Thoracic aorta (tissue), 2 donors: ENCODE data around the gene MAF. TPM values are rescaled to one million over a fixed set of nuclear protein-coding genes. Genes with fewer than 3 reads are reported as not detected.

Experiments
- ATAC-seq: fragments of 150-250 bp; one replicate; pipeline ENCODE4 v1.8.0; 2017; ENCODE audit warnings: low read depth; ENCODE audit not compliant: insufficient number of reproducible peaks, low FRiP score
- DNase-seq: peaks from one replicate; pipeline ENCODE4 v3.0.0-alpha.2; 2020; ENCODE audit warnings: low spot score
- H3K27ac ChIP-seq, 2 donors: fragments of 200-600 bp; sonication (generic); 1 replicate in 1 of 2; 2 replicates in 1 of 2; pipeline ENCODE4 v1.5.1; 2016; ENCODE audit warnings: mild to moderate bottlenecking in 2 of 2, moderate library complexity in 2 of 2
- H3K27me3 ChIP-seq: fragments of 200-600 bp; sonication (generic); replicated peaks from 2 replicates; pipeline ENCODE4 v1.6.0; 2016; ENCODE audit warnings: mild to moderate bottlenecking; ENCODE audit not compliant: insufficient read depth
- H3K36me3 ChIP-seq: fragments of 200-600 bp; sonication (generic); one replicate; pipeline ENCODE4 v1.5.1; 2016
- H3K4me1 ChIP-seq, 2 donors: fragments of 200-600 bp; sonication (generic); 1 replicate in 1 of 2; 2 replicates in 1 of 2; pipeline versions ENCODE4 v1.5.1 to v1.6.0; 2016; ENCODE audit warnings: low read depth in 2 of 2, mild to moderate bottlenecking in 1 of 2; ENCODE audit not compliant: control insufficient read depth in 1 of 2
- H3K4me3 ChIP-seq: fragments of 200-600 bp; sonication (generic); 2 replicates; pipeline ENCODE4 v1.5.1; 2016; ENCODE audit warnings: mild to moderate bottlenecking
- H3K9me3 ChIP-seq: fragments of 200-600 bp; sonication (generic); 2 replicates; pipeline ENCODE4 v1.5.1; 2016
- CTCF ChIP-seq: fragments of 200-600 bp; sonication (generic); IDR thresholded peaks from one replicate; pipeline ENCODE4 v1.5.1; 2019; ENCODE audit warnings: antibody characterized with exemption
- total RNA-seq, 2 donors: library from RNA; depleted of rRNA; stranded (reverse); fragments of >200 nt; gene quantifications; one replicate each; pipeline versions ENCODE4 v1.1.0 to v1.2.3, GENCODE V29; 2016

Gene MAF
- total RNA-seq, 2 donors from 2014 or later, result 20.0 to 41.8 TPM

- H3K36me3 ChIP-seq, result no peaks in the 10 kb centered on the region
- no peaks in the 10 kb centered on the region for H3K27me3 ChIP-seq
- H3K27ac ChIP-seq, result no peak overlapping the region
- no peak for DNase-seq
- no peak for TF ChIP-seq CTCF
- no peaks in the 10 kb centered on the region for H3K9me3 ChIP-seq
- no peak for ATAC-seq
- no peak overlapping the region for H3K4me3 ChIP-seq
- no peaks in the 10 kb centered on the region for H3K4me1 ChIP-seq
These were observed 42.1 kb upstream of the MAF start for GRCh38 chr16:79642652-79643051.

DNA sequence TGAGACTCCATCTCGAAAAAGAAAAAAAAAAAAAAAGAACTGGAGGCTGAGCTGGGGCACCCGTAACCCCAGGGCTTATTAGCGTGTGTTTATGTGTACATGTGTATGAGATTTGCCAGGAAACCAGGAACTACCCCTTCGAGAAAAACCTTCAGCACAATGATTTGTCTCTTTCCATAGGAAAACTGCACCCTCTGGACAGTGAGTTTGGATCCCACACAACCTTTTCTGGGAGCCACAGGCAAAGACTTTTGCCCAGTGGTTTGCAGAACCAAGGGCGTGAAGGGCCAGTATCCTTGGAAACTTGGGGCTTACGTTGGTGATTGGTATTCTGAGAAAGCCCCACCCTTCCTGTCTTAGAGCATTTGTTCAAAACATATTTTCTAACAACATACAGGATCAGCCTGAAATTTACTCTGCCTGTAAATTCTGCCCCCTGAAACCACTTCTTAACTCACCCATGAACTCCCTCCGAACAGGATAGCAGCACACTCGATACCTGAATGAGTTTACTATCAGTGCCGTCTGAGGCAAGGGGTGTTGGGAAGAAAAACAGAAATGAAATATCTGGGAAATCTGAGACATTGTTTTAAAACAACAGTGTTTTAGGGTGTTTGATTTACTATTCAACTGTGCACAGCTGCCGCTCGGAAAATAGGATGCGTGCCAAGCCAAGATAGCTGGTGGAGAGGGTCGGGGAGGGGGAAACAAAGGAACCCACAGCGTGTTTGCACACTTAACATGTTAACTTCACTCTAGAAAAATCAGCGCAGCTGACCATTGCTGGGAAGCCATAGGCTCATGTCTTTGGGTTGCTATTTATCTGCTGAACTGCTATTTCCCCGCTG lies 40.2 kb upstream of the MAF start:
- Histone ChIP-seq H3K4me1 (no peaks in the 10 kb centered on the region), H3K9me3 (no peaks in the 10 kb centered on the region), H3K27me3 (no peaks in the 10 kb centered on the region), H3K4me3 (peak overlapping the region; percentile 37), H3K27ac (no peak overlapping the region), H3K36me3 (no peaks in the 10 kb centered on the region)
- ATAC-seq (no peak), DNase-seq (no peak)
- TF ChIP-seq CTCF, result no peak

- Histone ChIP-seq H3K4me3 (no peak overlapping the region), H3K9me3 (no peaks in the 10 kb centered on the region), H3K4me1 (no peaks in the 10 kb centered on the region), H3K27me3 (no peaks in the 10 kb centered on the region), H3K36me3 (no peaks in the 10 kb centered on the region), H3K27ac (no peak overlapping the region)
- TF ChIP-seq CTCF, result no peak
- no peak for DNase-seq
- no peak for ATAC-seq
These were observed 39.2 kb upstream of the MAF start for GRCh38 chr16:79639576-79640311.

- TF ChIP-seq CTCF, result no peak
- no peaks in the 10 kb centered on the region for H3K36me3 ChIP-seq
- no peak overlapping the region for H3K4me3 ChIP-seq
- no peaks in the 10 kb centered on the region for H3K9me3 ChIP-seq
- no peaks in the 10 kb centered on the region for H3K4me1 ChIP-seq
- ATAC-seq (no peak), DNase-seq (no peak)
- no peak overlapping the region for H3K27ac ChIP-seq
- H3K27me3 ChIP-seq, result no peaks in the 10 kb centered on the region
These were observed 37.8 kb upstream of the MAF start for GRCh38 chr16:79638386-79638785.

GRCh38 chr16:79635488-79635887 lies 35.0 kb upstream of the MAF start:
- Histone ChIP-seq H3K4me1 (no peaks in the 10 kb centered on the region), H3K27me3 (no peaks in the 10 kb centered on the region), H3K27ac (no peak overlapping the region), H3K4me3 (no peak overlapping the region), H3K36me3 (no peaks in the 10 kb centered on the region), H3K9me3 (no peaks in the 10 kb centered on the region)
- DNase-seq (no peak), ATAC-seq (no peak)
- no peak for TF ChIP-seq CTCF
